HCT116 (cell line): ENCODE data around the gene RPS27.

Experiments used
- EZH2 ChIP-seq: fragments of 200-600 bp; sonication (generic); IDR thresholded peaks from 2 replicates; pipeline ENCODE4 v1.6.1; 2017; ENCODE audit warnings: antibody characterized with exemption, mixed run types
- EZH2phosphoT487 ChIP-seq: fragments of 200-600 bp; IDR thresholded peaks from 2 replicates; pipeline ENCODE4 v1.6.1; 2018; ENCODE audit warnings: antibody characterized with exemption, borderline replicate concordance
- FOSL1 ChIP-seq: IDR thresholded peaks from 2 replicates; pipeline ENCODE4 v1.6.1; 2012; ENCODE audit warnings: low read depth
- POLR2A ChIP-seq: IDR thresholded peaks from 2 replicates; pipeline ENCODE4 v1.7.0; 2011; ENCODE audit warnings: borderline replicate concordance; ENCODE audit not compliant: insufficient read depth, insufficient read length; ENCODE audit errors: extremely low read depth
- POLR2AphosphoS5 ChIP-seq: IDR thresholded peaks from 2 replicates; pipeline ENCODE4 v1.6.1; 2011; ENCODE audit warnings: mild to moderate bottlenecking, low read depth, low read length, moderate library complexity
- RAD21 ChIP-seq: IDR thresholded peaks from 2 replicates; pipeline ENCODE4 v1.6.1; 2012; ENCODE audit warnings: low read depth, mild to moderate bottlenecking
- SRF ChIP-seq: IDR thresholded peaks from 2 replicates; pipeline ENCODE4 v1.6.1; 2012; ENCODE audit warnings: low read depth
- TCF7L2 ChIP-seq: IDR thresholded peaks from 2 replicates; pipeline ENCODE4 v1.7.0; 2011; ENCODE audit warnings: borderline replicate concordance, inconsistent platforms; ENCODE audit not compliant: insufficient read depth, insufficient read length; ENCODE audit errors: extremely low read depth
- YY1 ChIP-seq: IDR thresholded peaks from 2 replicates; pipeline ENCODE4 v1.6.1; 2011; ENCODE audit warnings: low read length, low read depth, moderate library complexity, mild to moderate bottlenecking; ENCODE audit not compliant: insufficient replicate concordance; ENCODE audit errors: extremely low read depth
- ZNF274 ChIP-seq: fragments of 200-500 bp; sonication (Bioruptor generic); IDR thresholded peaks from 2 replicates; pipeline ENCODE4 v1.6.1; 2014; ENCODE audit warnings: mild to moderate bottlenecking, low read depth, low read length, inconsistent platforms
- TF ChIP-seq, protein P1 (sequence below), 3 experiments: fragments of 200-600 bp in 1 of 3; sonication (generic) in 1 of 3; IDR thresholded peaks in 2 of 3; conservative IDR thresholded peaks in 1 of 3; 2 replicates each; pipeline ENCODE4 v1.5.1; 2012 to 2017; ENCODE audit warnings: low read depth in 2 of 3, low read length in 2 of 3, antibody characterized with exemption in 1 of 3, borderline replicate concordance in 1 of 3, control low read depth in 1 of 3, mild to moderate bottlenecking in 1 of 3, mixed read lengths in 1 of 3, mixed run types in 1 of 3, moderate library complexity in 1 of 3; ENCODE audit not compliant: insufficient read depth in 1 of 3
- TF ChIP-seq, protein P2 (sequence below): IDR thresholded peaks from 2 replicates; pipeline ENCODE4 v1.6.1; 2012; ENCODE audit warnings: low read depth
- TF ChIP-seq, protein P3 (sequence below): IDR thresholded peaks from 2 replicates; pipeline ENCODE4 v1.6.1; 2012

DNA sequence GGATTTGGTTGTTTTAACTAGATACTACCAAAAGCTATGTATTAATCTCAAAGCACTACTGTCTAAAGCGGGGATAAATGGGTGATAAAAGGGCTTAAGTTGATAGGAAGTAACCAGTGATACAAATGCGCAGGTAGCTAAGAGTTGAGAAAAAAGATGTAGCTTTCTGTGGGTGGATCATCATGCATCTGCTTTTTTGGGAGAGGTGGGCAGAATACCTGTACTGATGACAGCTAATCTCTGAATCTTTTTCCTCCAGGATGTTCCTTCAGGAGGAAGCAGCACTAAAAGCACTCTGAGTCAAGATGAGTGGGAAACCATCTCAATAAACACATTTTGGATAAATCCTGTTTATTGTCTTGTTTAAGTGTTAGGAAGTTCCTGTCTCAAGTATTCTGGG is 1.2 kb downstream of the RPS27 start:
- TF ChIP-seq POLR2A (no peak), EZH2 (no peak), EZH2phosphoT487 (no peak), YY1 (no peak), TCF7L2 (no peak), ZNF274 (no peak), SRF (no peak), RAD21 (no peak), POLR2AphosphoS5 (0 out of 2 replicates have a peak, but pooled peaks have one; percentile 6), FOSL1 (no peak)
- TF ChIP-seq, protein P1, sequence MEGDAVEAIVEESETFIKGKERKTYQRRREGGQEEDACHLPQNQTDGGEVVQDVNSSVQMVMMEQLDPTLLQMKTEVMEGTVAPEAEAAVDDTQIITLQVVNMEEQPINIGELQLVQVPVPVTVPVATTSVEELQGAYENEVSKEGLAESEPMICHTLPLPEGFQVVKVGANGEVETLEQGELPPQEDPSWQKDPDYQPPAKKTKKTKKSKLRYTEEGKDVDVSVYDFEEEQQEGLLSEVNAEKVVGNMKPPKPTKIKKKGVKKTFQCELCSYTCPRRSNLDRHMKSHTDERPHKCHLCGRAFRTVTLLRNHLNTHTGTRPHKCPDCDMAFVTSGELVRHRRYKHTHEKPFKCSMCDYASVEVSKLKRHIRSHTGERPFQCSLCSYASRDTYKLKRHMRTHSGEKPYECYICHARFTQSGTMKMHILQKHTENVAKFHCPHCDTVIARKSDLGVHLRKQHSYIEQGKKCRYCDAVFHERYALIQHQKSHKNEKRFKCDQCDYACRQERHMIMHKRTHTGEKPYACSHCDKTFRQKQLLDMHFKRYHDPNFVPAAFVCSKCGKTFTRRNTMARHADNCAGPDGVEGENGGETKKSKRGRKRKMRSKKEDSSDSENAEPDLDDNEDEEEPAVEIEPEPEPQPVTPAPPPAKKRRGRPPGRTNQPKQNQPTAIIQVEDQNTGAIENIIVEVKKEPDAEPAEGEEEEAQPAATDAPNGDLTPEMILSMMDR (IDR thresholded peaks at IDR 0.05 in 2 of 3, conservative IDR thresholded peaks at IDR 0.05 in 1 of 3; ENCODE audit: borderline replicate concordance in 1 of 3, insufficient read depth in 1 of 3, low read depth in 2 of 3, low read length in 2 of 3), result no peak
- TF ChIP-seq, protein P2, sequence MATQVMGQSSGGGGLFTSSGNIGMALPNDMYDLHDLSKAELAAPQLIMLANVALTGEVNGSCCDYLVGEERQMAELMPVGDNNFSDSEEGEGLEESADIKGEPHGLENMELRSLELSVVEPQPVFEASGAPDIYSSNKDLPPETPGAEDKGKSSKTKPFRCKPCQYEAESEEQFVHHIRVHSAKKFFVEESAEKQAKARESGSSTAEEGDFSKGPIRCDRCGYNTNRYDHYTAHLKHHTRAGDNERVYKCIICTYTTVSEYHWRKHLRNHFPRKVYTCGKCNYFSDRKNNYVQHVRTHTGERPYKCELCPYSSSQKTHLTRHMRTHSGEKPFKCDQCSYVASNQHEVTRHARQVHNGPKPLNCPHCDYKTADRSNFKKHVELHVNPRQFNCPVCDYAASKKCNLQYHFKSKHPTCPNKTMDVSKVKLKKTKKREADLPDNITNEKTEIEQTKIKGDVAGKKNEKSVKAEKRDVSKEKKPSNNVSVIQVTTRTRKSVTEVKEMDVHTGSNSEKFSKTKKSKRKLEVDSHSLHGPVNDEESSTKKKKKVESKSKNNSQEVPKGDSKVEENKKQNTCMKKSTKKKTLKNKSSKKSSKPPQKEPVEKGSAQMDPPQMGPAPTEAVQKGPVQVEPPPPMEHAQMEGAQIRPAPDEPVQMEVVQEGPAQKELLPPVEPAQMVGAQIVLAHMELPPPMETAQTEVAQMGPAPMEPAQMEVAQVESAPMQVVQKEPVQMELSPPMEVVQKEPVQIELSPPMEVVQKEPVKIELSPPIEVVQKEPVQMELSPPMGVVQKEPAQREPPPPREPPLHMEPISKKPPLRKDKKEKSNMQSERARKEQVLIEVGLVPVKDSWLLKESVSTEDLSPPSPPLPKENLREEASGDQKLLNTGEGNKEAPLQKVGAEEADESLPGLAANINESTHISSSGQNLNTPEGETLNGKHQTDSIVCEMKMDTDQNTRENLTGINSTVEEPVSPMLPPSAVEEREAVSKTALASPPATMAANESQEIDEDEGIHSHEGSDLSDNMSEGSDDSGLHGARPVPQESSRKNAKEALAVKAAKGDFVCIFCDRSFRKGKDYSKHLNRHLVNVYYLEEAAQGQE, result no peak
- TF ChIP-seq, protein P3, sequence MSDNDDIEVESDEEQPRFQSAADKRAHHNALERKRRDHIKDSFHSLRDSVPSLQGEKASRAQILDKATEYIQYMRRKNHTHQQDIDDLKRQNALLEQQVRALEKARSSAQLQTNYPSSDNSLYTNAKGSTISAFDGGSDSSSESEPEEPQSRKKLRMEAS, result no peak
